Kidney (tissue), 14 donors: ENCODE results near the gene CTAG1A. TPM values are rescaled to one million over a fixed set of nuclear protein-coding genes. Genes with fewer than 3 reads are reported as not detected.

Experiments
- DNase-seq, 5 donors: peaks; one replicate each; pipeline ENCODE4 v3.0.0-alpha.2; 2013 to 2020
- FAIRE-seq: peaks from 2 replicates; lab custom pipeline; 2012; peaks lifted over from hg19 to GRCh38; lab: Jason Lieb, UNC
- H3K27ac ChIP-seq, 2 donors: one replicate each; pipeline ENCODE4 v1.7.0; 2013; ENCODE audit warnings: low read depth in 2 of 2, low read length in 2 of 2, inconsistent platforms in 1 of 2
- H3K27me3 ChIP-seq: one replicate; pipeline ENCODE4 v1.7.1; 2013; ENCODE audit warnings: low read length, inconsistent platforms; ENCODE audit not compliant: control insufficient read depth, insufficient read depth
- H3K36me3 ChIP-seq, 3 donors: one replicate each; pipeline versions ENCODE4 v1.7.0 to v1.7.1; 2013; ENCODE audit warnings: low read length in 3 of 3, control low read depth in 1 of 3, inconsistent platforms in 1 of 3; ENCODE audit not compliant: insufficient read depth in 3 of 3, control insufficient read depth in 2 of 3
- H3K4me1 ChIP-seq, 3 donors: one replicate each; pipeline versions ENCODE4 v1.7.0 to v1.7.1; 2013; ENCODE audit warnings: low read length in 3 of 3, inconsistent platforms in 1 of 3, low read depth in 1 of 3; ENCODE audit not compliant: control insufficient read depth in 2 of 3, insufficient read depth in 2 of 3
- H3K4me3 ChIP-seq, 3 donors: one replicate each; pipeline versions ENCODE4 v1.7.0 to v1.8.1; 2013; ENCODE audit warnings: low read length in 3 of 3, control low read depth in 1 of 3, inconsistent platforms in 1 of 3
- H3K9ac ChIP-seq, 3 donors: one replicate each; pipeline versions ENCODE4 v1.7.0 to v1.7.1; 2013; ENCODE audit warnings: low read length in 3 of 3, control low read depth in 1 of 3, inconsistent platforms in 1 of 3
- H3K9me3 ChIP-seq, 3 donors: one replicate each; pipeline versions ENCODE4 v1.7.0 to v1.7.1; 2013; ENCODE audit warnings: low read length in 3 of 3, control low read depth in 1 of 3, inconsistent platforms in 1 of 3; ENCODE audit not compliant: control insufficient read depth in 2 of 3, insufficient read depth in 1 of 3
- CTCF ChIP-seq: IDR thresholded peaks from 3 replicates; pipeline ENCODE4 v1.5.1; 2012; ENCODE audit warnings: mild to moderate bottlenecking, moderate library complexity, borderline replicate concordance; ENCODE audit not compliant: insufficient read depth; ENCODE audit errors: extremely low read depth
- intact Hi-C: fragments of 100-400 bp; cut with DNase I; formaldehyde crosslinking; loops from one replicate; pipeline ENCODE4 v1.11.1; 2022
- polyA plus RNA-seq: library from polyadenylated mRNA; stranded (reverse); fragments of 350-450 nt; fragmentation: Illumina TruSeq; extraction: RNeasy Lipid Tissue Mini Kit (QIAGEN cat#74804); gene quantifications from one replicate; pipeline ENCODE4 v1.2.3, GENCODE V29; 2014; ENCODE audit warnings: low read depth, low replicate concordance; ENCODE audit not compliant: insufficient read depth
- total RNA-seq: library from RNA; stranded (reverse); fragmentation: NEBNext Ultra II Directional; extraction: Animal tissue kit (Norgen Biotek cat#: 25700); gene quantifications from one replicate; pipeline ENCODE4 v1.2.1, GENCODE V29; 2021
- donor health status: control.
- donor health status: control.
- donor health status: control.
- donor health status: control.
- donor health status: control.
- donor health status: DM: yes; HTN: yes; CAD: no.
- donor health status: Normal renal cell carcinoma (clear cell type).

Gene CTAG1A
- total and polyA plus RNA-seq, 2 donors from 2014 or later, result not detected

GRCh38 chrX:154542723-154543424, 42.1 kb upstream of the CTAG1A start:
- no peak overlapping the region for H3K4me3 ChIP-seq
- FAIRE-seq (no peak), DNase-seq (no peak)
- no peaks in the 10 kb centered on the region for H3K27me3 ChIP-seq
- no peaks in the 10 kb centered on the region for H3K36me3 ChIP-seq
- peaks cover 0 to 9% (median 0%) of the 10 kb centered on the region in 3 donors for H3K4me1 ChIP-seq
- no peak overlapping the region for H3K9ac ChIP-seq
- H3K9me3 ChIP-seq, result no peaks in the 10 kb centered on the region
- TF ChIP-seq CTCF, result no peak
- intact Hi-C loops, result no loop called here
- peak overlapping the region in 1 of 2 donors; percentile 5 for H3K27ac ChIP-seq

- peak overlapping the region in 2 of 3 donors; percentile 2 to 62 for H3K4me3 ChIP-seq
- peaks cover 0 to 16% (median 0%) of the 10 kb centered on the region in 3 donors for H3K4me1 ChIP-seq
- H3K27ac ChIP-seq, result no peak overlapping the region
- intact Hi-C loops, result no loop called here
- TF ChIP-seq CTCF, result no peak
- H3K27me3 ChIP-seq, result no peaks in the 10 kb centered on the region
- H3K9me3 ChIP-seq, result no peaks in the 10 kb centered on the region
- H3K9ac ChIP-seq, result peak overlapping the region in 1 of 3 donors; percentile 69
- no peak for FAIRE-seq
- DNase-seq, result peak in 1 of 5 donors; percentile 61
- no peaks in the 10 kb centered on the region for H3K36me3 ChIP-seq
Observed at GRCh38 chrX:154545673-154546274, 39.2 kb upstream of the CTAG1A start.

DNA sequence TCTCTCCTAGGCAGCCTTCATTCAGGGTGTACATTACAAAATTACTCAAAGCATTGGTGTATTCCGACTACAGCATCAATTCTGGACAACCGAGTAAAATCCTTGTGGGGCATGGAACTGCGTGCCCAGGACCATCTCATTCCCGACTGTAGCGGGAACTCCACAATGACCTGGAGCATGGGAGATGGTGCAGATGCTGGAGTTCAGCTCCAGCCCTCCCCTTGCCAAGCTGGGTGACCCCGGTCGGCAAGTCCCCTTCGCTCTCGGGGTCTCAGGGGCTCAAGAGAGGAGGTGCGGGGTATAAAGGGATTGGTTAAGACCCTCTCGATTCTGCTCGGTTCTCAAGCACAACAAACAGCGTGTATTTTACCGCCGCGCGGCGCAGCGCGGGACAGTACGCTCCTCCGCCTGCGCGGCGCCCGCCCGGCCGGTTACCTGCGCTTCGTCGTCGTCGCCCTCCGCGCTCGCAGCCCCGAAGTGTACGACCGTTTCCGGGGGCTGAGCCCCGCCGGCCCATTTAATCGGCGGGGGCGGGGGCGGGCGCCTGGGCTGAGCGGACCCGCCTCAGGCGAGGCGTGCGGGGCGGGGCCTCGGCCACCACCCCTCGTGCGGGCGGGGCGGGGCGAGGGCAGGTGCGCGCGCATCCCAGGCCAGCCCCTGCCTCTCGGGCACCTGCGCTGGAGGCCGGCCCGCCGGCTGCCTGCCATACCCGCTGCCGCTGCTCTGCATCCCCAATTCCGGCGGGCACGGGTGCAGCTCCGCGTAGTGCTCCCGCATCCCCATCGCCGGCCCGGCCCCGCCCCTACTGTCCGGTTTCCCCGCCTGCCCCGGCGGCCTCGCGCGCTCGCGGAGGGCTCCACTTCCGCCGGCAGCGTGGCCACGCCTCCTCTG, 38.3 kb upstream of the CTAG1A start, which contains the start of gene G6PD:
Gene G6PD, minus strand, starts transcription at position 493 of the 891 bp plus-strand sequence. CDS start 691 bp downstream, outside the sequence.
- DNase-seq, result peak in 3 of 5 donors; percentile 68 to 83 (median 80)
- no peak for TF ChIP-seq CTCF
- FAIRE-seq, result no peak
- Histone ChIP-seq H3K36me3 (no peaks in the 10 kb centered on the region), H3K27me3 (no peaks in the 10 kb centered on the region), H3K4me1 (peaks cover 0 to 15% (median 0%) of the 10 kb centered on the region in 3 donors), H3K9ac (peak within 1 kb of the TSS; percentile 48 to 70 (median 69)), H3K27ac (peak within 1 kb of the TSS; percentile 59 to 80), H3K4me3 (peak within 1 kb of the TSS; percentile 62 to 93 (median 88)), H3K9me3 (no peaks in the 10 kb centered on the region)
- intact Hi-C loops, result no loop called here
